GM21786 (cell line): ENCODE data around the gene HS6ST2.

Experiments used
- ATAC-seq: cut with Tn5 transposase; IDR thresholded peaks from one replicate; pipeline ENCODE4 v1.9.1; 2021; ENCODE audit not compliant: unreplicated experiment

Gene HS6ST2

GRCh38 chrX:132807411-132808030, 150.9 kb downstream of the HS6ST2 start:
- ATAC-seq: no peak

- ATAC-seq: no peak
These were observed 156.4 kb downstream of the HS6ST2 start for GRCh38 chrX:132802033-132802432.

- ATAC-seq: no peak
These were observed 163.2 kb downstream of the HS6ST2 start for GRCh38 chrX:132795181-132795580.

- no peak for ATAC-seq
These were observed 166.7 kb downstream of the HS6ST2 start for GRCh38 chrX:132791714-132792113.

GRCh38 chrX:132790329-132790728, 168.1 kb downstream of the HS6ST2 start:
- no peak for ATAC-seq

GRCh38 chrX:132786217-132786616, 172.2 kb downstream of the HS6ST2 start:
- ATAC-seq: no peak

GRCh38 chrX:132778917-132779316, 179.5 kb downstream of the HS6ST2 start:
- ATAC-seq: no peak

- no peak for ATAC-seq
These were observed 181.8 kb downstream of the HS6ST2 start for GRCh38 chrX:132776486-132777210.

- no peak for ATAC-seq
These were observed 183.1 kb downstream of the HS6ST2 start for GRCh38 chrX:132775263-132775823.

GRCh38 chrX:132774010-132774714, 184.3 kb downstream of the HS6ST2 start:
- no peak for ATAC-seq

- no peak for ATAC-seq
These were observed 188.8 kb downstream of the HS6ST2 start for GRCh38 chrX:132769609-132770008.

GRCh38 chrX:132766452-132766851, 192.0 kb downstream of the HS6ST2 start:
- no peak for ATAC-seq

GRCh38 chrX:132763528-132763927, 194.9 kb downstream of the HS6ST2 start:
- ATAC-seq: no peak

- ATAC-seq: no peak
These were observed 199.7 kb downstream of the HS6ST2 start for GRCh38 chrX:132758759-132759158.

- no peak for ATAC-seq
These were observed 201.3 kb downstream of the HS6ST2 start for GRCh38 chrX:132757066-132757623.

- ATAC-seq: no peak
These were observed 202.0 kb downstream of the HS6ST2 start for GRCh38 chrX:132756439-132756838.

- ATAC-seq: no peak
These were observed 207.3 kb downstream of the HS6ST2 start for GRCh38 chrX:132751063-132751690.

GRCh38 chrX:132750331-132751062, 207.9 kb downstream of the HS6ST2 start:
- no peak for ATAC-seq

GRCh38 chrX:132749406-132749805, 209.0 kb downstream of the HS6ST2 start:
- no peak for ATAC-seq

GRCh38 chrX:132748909-132749308, 209.5 kb downstream of the HS6ST2 start:
- no peak for ATAC-seq
